ENCODE results near the gene PLEKHM2.

GRCh38 chr1:15703562-15703961, 19.4 kb downstream of the PLEKHM2 start:
- TF ChIP-seq CTCF (IDR thresholded peaks at IDR 0.05 in 2 of 3, conservative IDR thresholded peaks at IDR 0.05 in 1 of 3; ENCODE audit: borderline replicate concordance in 1 of 3, insufficient read depth in 1 of 3, low read depth in 2 of 3, low read length in 2 of 3) (no peak), POLR2A (IDR thresholded peaks at IDR 0.05; ENCODE audit: borderline replicate concordance, extremely low read depth, insufficient read depth, insufficient read length) (no peak), EGR1 (IDR thresholded peaks at IDR 0.05; ENCODE audit: low read depth) (no peak)
- TF ChIP-seq, protein P1, sequence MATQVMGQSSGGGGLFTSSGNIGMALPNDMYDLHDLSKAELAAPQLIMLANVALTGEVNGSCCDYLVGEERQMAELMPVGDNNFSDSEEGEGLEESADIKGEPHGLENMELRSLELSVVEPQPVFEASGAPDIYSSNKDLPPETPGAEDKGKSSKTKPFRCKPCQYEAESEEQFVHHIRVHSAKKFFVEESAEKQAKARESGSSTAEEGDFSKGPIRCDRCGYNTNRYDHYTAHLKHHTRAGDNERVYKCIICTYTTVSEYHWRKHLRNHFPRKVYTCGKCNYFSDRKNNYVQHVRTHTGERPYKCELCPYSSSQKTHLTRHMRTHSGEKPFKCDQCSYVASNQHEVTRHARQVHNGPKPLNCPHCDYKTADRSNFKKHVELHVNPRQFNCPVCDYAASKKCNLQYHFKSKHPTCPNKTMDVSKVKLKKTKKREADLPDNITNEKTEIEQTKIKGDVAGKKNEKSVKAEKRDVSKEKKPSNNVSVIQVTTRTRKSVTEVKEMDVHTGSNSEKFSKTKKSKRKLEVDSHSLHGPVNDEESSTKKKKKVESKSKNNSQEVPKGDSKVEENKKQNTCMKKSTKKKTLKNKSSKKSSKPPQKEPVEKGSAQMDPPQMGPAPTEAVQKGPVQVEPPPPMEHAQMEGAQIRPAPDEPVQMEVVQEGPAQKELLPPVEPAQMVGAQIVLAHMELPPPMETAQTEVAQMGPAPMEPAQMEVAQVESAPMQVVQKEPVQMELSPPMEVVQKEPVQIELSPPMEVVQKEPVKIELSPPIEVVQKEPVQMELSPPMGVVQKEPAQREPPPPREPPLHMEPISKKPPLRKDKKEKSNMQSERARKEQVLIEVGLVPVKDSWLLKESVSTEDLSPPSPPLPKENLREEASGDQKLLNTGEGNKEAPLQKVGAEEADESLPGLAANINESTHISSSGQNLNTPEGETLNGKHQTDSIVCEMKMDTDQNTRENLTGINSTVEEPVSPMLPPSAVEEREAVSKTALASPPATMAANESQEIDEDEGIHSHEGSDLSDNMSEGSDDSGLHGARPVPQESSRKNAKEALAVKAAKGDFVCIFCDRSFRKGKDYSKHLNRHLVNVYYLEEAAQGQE (IDR thresholded peaks at IDR 0.05; ENCODE audit: low read depth), result no peak

Data from HCT116 (cell line).